ENCODE results near the gene TMEM196.
"Not testable (repeated sequence)": the region's sequence is repeated elsewhere in the genome, so short reads cannot be mapped to it uniquely, and the experiment has no call there.

Gene TMEM196

DNA sequence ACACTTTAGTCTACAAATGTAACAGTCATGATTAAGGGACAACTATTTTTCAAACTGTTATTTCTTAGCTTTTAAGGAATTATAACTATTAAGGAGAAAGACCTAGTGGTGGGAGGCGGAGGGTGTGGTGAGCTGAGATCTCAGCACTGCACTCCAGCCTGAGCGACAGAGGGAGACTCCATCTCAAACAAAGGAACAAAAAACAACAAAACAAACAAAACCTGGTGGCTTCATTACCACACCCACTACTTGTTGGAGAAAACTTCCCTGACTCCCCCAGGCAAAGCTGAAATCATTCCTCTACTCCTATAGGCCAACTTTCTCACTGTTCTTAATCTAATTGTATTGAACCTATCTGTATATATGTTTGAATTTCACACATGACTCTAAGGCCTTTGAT lies 67.8 kb downstream of the TMEM196 start:
- DNase-seq = no peak

DNA sequence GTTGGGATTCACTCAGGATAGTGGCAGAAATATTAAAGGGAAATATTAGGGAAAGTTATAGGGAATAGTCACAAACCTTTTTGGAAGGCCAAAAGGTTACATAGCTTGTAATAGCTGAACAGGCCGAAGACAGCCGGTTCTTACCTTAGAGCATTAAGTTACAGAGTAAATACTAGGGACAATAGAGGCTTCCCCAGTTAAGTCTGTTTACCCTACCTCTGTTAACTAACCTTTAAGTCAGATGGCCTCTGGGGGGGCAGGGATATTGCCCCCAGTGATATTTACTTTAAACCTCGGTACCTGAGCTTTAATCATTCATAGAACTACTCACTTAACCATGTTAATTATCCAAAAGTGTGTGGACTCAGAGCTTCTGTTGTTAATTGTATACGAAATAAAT lies 71.9 kb downstream of the TMEM196 start:
- no peak for DNase-seq

GRCh38 chr7:19700936-19701335 lies 72.5 kb downstream of the TMEM196 start:
- no peak for DNase-seq

DNA sequence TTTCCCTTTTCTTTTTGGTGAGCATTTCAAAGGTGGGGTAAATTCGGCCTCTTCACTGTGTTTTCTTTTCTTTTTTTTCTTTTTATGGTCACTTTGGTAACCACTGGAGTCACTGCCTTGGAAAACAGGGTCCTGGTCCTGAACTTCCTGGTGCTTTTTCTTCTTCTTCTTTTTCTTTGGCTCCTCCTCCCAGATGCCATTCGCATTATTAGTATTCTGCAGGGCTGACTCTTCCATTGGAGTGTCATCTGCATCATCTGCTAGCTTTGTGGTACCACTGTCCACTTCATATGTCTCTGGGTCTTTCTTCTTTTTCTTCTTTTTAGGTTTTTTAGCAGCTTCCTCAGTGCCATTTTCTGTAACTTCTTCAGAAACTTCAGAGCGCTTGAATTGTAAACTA lies 75.1 kb downstream of the TMEM196 start:
- no peak for DNase-seq

DNA sequence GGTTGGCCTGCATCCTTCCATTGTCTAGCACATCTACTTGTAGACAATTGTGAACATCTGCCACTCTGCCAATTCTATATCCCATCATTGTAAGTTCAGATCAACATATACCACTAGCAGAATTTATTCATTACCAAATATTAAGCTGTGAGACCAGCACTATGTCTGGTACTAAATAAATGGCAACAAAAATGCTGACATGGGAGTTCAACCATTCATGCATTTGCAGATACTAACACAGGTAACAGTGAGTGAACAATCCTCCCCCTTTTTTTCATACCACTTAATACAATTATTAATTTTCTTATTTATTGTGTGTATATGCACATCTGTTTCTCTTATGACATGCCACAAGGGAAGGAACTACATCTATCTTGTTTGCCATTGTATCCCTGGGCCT lies 76.5 kb downstream of the TMEM196 start:
- DNase-seq = no peak

DNA sequence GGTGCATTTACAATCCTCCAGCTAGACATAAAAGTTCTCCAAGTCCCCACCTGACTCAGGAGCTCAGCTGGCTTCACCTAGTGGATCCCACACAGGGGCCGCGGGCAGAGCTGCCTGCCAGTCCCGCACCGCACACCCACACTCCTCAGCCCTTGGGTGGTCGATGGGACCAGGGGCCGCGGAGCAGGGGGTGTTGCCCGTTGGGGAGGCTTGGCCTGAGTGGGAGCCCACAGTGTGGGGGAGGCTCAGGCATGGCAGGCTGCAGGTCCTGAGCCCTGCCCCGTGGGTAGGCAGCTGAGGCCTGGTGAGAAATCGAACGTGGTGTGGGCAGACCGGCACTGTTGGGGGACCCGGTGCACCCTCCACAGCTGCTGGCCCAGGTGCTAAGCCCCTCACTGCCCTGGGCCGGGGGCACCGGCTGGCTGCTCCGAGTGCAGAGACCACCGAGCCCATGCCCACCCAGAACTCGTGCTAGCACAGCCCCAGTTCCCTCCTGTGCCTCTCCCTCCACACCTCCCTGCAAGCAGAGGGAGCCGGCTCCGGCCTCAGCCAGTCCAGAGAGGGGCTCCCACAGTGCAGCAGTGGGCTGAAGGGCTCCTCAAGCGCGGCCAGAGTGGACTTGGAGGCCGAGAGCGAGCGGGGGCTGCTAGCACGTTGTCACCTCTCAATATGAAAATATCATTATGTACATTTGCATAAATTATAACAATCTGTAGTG lies 81.1 kb downstream of the TMEM196 start:
- DNase-seq = no peak

GRCh38 chr7:19690736-19691135 lies 82.7 kb downstream of the TMEM196 start:
- DNase-seq = no peak

DNA sequence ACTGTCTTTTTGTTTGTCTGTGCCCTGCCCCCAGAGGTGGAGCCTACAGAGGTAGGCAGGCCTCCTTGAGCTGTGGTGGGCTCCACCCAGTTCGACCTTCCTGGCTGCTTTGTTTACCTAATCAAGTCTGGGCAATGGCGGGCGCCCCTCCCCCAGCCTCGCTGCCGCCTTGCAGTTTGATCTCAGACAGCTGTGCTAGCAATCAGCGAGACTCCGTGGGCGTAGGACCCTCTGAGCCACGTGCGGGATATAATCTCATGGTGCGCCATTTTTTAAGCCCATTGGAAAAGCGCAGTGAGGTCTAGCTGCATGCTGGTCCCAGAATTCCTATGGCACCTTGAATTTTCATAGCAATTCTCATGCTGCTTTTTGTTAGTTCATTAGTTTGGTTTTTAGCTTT lies 84.3 kb downstream of the TMEM196 start:
- DNase-seq = not testable (repeated sequence)

DNA sequence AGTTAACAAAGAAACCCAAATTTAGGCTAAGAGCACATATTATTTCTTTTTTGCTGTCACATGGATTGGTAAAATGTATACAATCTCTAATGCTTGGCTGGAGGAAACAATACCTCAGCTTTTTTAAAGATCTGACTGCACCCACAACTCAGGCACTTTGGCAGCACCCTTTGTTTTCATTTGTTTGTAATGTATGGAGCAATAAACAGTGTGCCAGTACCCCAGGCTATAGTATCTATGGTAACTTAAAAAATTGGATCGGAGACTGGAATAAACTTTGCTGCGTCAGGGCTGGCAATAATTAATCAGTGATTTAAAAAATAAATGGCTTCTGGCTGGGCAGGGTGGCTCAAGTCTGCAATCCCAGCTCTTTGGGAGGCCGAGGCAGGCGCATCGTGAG lies 91.8 kb downstream of the TMEM196 start:
- no peak for DNase-seq

- no peak for DNase-seq
Observed at GRCh38 chr7:19677180-19677579, 96.2 kb downstream of the TMEM196 start.

DNA sequence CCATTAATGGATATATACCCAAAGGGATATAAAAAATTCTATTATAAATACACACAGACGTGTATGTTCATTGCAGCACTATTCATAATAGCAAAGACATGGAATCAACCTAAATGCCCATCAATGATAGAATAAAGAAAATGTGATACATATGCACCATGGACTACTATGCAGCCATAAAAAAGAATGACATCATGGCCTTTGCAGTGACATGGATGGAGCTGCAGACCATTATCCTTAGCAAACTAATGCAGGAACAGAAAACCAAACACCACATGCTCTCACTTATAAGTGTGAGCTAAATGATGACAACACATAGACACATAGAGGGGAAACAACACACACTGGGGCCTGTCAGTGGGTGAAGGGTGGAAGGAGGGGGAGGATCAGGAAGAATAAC lies 97.6 kb downstream of the TMEM196 start:
- DNase-seq = no peak

DNA sequence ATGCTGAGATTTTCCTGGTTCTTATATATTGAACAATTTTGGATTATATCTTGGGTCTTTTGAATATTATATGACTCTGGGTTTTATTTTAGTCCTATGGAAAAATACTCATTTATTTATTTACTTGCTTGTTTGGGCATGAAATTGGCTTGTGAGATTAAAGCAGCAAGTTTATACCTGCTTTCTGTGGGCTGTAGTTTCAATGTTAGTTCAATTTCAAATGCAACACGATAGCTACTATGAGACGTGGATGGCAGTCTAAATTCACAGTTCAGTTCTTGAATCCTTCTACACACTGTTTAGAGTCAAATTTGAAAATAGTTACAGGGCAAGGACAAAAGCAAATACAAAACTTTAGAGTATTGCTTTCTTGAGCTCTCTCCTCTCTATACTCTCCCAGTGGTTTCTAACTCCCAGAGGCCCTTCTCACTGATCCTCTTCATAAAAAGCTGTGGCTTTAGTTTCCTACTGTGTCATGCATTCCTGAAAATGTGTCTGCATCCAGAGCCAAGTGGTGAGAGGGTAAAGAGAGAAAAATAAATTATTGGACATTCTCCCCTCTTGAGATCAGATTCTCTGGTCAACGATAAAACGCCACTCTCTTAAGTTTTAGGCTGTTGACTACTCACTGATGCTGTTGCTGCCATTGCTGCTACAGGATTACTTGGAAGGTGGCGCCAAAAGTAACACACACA lies 99.0 kb downstream of the TMEM196 start:
- DNase-seq = no peak

DNA sequence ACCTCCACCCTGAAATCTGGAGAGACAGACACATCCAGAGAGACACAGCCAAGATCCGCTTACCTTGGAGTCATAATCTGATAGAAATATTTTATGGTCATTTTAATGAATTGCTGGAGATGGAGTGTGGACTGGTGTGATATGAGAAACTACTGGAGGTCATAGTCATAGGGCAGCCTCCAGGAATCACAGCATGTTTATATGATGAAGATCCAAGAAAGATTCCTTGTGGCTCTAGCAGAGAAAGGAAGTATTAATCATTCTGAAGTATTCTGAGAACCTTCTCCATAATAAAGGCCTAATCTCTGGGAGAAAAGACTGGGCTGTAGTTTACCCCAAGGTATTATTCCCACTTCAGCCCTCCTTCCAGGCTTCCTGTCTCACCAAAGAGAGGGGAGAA lies 102.6 kb downstream of the TMEM196 start:
- no peak for DNase-seq
